ENCODE measurements around the gene IL17B.

Gene IL17B

DNA sequence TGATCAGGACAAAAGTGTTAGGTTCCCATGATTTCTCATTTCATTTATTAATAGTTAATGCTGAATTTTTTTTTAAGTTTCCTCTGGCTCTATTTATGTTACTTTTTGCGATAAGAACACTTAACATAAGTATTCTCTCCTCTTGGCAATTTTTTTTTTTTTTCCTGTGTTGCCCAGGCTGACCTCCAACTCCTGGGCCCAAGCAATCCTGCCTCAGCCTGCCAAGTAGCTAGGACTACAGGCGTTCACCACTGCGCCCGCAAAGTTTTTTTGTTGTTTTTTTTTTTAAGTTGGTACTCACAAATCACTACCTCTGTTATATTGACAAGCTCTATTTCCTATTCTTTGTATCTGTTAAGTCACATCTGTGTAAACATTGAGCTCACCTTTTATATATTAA, 26.9 kb downstream of the IL17B start:
- DNase-seq = no peak

DNA sequence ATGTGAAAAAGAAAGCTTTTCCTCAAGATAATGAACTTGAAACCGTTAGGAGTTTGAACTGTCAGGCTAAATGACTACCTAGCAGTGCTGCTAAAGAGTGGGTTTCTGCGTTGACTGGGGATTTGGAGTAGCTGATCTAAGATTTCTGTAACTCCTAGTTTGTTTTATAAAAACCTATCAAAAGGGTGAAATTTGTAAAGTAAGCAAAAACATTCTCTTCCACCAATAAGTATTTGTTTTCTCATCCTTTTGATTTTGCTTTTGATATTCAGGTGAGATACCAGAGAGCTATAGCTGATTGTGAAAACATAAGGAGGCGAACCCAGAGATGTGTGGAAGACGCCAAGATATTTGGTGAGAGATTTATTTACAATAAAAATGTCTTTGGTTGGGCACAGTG, 29.7 kb downstream of the IL17B start:
- DNase-seq = no peak

DNA sequence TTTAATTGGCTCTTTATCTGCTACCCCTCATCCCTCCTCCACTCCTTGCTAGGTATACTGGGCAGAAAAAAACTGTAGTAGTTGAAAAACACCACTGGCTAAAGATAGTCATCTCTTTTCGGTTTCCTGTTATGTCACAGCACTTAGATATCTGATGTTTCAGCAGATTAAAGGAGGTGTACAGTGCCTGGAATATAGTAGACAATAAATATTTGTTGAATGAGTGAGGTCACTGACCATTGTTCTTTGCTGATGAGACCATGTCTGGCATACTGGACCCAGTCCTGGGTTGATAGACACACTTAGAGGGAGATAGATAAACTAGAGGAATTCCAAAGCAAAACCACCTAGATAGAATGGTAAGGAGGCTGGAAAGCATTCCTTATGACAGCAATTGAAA, 30.6 kb downstream of the IL17B start:
- DNase-seq = no peak

DNA sequence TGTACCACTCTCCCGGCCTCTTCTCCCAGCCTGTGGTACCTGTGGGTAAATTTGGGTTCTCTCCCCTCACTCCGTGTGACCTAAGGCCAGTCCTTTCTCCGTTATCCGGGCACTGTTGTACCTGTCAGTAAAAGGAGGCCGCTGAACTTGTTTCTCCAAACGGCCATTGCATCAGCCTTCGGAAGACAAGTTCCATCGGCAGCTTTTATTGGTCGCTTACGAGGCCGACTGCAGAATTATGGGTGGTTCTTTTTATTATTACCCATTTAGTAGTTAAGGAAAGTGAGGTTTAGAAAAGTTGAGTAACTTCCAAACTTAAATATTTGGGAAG, 33.2 kb downstream of the IL17B start:
- DNase-seq = no peak

DNA sequence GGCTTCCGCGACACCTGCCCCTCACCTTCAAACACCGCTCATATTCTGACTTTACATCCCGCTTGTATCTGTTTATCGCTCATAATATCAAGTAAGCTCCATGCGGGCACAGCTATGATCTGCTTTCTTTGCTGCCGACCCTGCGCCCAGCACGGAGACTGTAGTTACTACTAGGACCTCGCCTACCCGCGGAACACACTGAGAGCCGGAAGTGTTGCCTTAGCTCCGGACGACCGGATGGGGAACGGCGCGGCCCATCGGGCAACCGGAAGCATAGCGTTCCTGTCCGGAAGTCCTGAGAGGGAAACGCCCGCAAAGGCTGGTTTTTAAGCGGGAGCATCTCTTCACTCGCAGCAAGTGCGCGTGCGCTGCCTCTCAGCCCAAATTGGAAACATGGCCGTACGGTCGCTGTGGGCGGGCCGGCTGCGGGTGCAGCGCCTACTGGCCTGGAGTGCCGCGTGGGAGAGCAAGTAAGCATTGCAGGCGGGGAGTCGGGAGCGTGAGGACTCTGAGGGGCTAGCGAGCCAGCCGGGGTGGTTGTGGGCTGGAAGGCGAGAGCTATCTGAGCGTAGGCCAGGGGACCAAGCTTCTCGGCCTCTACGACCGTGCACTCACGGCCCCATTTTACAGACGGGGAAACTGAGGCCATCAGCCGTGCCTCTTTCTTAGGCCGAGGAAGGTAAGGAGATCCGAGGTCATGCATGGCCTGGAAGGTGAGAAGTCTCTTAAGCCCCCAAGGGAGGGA, 33.8 kb downstream of the IL17B start, which contains the start of gene GRPEL2:
GRPEL2 (plus strand) TSS at position 353 of the 745 bp plus-strand sequence; CDS start at position 394, 41 bp downstream.
- peak; percentile 98 for DNase-seq

DNA sequence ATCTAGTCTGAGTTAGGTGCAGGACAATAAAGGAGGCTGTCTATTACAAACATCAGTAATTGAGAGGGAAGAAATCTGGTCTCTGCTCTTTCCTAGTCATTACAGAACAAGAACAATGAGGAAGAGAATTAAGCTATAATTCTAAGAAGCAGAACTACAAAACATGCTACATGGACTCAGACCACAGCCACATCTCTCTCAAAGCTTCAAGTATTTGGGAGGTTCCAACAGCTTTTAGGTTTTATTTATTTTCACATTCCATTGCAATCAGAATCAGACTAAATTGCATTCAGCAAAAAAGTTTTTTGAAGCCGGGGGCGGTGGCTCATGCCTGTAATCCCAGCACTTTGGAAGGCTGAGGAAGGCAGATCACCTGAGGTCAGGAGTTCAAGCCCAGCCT, 34.9 kb downstream of the IL17B start:
- DNase-seq = no peak

DNA sequence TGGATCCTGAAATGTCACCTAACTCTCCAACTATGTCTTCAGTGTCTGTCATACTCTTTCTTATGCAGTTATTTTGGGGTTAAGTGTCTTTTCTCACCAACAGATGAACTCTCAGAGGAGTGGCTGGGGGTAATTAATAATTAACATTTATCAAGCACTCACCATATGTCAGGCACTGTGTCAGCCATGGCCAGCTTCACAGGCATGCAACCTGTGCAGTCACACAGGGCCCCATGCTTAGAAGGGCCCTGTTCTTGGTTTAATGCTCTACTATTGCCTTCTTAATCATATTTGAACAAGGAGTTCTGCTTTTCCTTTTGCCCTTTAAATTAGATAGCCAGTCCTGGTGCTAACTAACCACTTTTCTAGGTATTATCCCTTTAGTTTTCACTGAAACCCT, 37.2 kb downstream of the IL17B start:
- DNase-seq = no peak

DNA sequence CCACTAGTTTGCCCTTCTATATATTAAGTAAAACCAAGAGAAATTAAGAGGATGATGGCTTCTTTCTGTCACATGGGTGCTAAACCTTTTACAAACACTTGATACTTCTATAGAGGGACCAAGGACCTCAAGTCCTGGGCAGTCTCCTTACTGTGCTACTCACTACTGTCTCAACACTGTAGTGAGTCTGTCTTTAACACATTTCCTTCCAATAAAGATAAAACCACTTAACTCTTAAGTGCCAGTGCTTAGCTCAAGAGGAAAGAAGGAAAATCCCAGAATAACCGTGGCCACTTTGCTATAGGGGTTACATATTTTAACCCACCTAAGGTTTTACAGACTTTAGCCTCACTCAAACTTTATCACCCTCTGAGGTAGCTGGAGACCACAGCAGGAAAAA, 38.2 kb downstream of the IL17B start:
- DNase-seq = no peak

DNA sequence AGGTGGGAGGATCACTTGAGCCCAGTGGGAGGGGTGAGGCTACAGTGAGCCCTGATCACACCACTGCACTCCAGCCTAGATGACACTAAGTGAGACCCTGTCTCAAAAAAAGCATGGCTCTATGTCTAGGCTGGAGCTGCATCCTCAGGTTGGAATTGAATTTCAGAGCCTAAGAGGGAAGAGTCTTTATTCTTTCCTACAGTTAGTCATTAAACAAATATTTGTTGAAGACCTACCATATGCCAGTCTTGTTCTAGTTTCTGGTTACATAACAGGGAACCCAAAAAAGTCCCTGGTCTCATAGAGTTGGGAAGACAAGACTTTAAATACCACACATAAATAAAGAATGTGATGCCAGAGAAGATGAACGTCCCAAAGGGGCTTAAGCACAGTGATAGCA, 40.7 kb downstream of the IL17B start:
- DNase-seq = peak; percentile 72

DNA sequence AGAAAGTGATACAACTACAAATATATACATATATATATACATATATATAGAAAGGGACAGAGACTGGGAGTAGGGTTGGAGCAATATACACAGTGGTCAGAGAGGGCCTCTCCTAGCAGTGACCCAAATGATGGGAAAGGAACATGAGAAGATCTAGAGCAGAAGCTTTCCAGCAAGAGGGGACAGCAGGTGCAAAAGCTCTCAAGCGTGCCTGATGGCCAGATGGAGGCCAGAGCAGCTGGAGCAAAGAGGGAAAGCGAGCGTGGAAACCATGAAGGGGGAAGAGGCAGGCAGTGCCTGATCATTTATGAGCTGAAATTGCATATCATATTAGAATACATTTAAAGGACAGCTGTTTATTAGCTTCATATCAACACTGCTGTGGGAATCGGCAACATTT, 41.4 kb downstream of the IL17B start:
- peak; percentile 70 for DNase-seq

DNA sequence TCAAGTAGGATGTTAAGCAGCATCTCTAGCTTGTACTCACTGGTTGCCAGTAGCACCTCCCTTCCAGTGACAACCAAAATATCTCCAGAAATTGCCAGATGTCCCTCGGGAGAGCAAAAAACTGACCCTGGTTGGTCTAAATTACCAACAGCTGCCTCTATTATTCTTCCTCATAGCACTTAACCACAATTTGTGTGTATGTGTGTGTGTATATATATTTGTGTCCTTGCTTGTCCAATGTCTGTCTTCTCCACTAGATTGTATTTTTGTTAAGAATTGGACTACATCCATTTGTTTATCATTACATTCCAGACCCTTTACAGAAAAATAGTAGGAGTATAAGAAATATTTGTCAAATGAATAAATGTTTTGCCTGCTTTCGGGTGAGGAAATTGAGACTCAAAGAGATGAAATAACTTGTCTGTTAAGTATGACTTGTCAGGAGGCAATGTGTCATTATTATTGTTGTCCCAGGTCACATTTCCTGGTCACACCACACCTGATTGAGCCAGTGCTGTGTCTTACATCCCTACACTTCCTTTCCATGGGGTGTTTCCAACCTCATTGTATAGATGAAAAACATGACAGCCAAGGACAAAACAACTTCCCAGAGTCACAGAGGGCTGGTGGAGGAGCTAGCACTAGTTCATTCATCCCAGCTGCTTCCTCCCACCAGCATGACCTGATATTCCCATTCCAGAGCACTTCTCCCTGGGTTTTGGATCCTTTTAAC, 45.2 kb downstream of the IL17B start:
- no peak for DNase-seq

DNA sequence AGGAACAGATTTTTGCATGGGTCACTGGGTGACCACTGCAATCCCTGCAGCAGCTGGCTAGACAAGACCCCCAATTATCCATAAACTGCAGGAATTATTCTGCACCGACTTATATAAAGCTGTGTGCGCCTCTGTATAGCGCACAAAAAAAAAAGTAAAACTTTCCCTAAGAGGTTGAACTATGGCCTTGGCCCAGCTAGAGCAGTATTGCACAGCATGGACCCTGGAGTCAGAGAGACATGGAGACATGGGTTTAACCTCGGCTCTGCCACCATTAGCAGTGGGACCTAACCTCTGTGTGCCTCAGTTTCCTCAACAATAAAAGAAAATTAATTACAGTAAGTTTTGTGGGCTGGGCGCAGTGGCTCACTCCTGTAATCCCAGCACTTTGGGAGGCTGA, 50.9 kb downstream of the IL17B start:
- DNase-seq = no peak

DNA sequence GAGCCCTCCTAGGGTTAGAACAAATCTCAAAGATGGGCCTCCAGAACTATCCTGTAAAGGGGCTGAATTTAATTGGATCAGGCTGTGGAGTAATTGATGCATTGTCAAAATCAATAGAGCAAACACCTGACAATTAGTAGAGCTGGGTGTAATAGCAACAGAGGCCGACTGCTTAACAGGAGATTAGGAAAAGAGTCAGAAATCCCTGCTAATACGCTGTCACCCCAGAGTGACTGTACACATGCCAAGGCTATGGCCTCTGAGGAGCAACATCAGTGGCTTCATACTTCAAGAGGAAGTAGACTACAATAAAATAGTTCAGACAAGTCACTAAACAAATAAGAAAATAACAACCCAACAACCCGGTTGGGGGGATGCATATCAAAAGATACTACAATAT, 52.5 kb downstream of the IL17B start:
- no peak for DNase-seq

DNA sequence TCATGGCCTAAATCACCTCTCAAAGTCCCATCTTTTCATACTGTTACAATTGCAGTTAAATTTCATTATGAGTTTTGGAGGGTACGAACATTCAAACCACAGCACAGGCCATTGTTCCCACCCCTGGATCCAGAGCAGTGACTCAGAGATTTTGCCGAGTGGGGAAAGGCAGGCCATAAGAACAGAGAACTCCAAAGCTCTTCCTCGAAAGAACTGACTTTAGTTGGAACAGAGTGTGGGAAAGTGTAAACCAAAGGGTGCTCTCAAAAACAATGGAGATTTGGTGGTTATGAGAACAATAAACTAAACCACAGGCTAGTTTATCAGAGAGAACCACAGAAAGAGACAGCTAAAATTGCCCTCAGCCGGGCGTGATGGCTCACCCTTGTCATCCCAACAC, 53.2 kb downstream of the IL17B start:
- no peak for DNase-seq

DNA sequence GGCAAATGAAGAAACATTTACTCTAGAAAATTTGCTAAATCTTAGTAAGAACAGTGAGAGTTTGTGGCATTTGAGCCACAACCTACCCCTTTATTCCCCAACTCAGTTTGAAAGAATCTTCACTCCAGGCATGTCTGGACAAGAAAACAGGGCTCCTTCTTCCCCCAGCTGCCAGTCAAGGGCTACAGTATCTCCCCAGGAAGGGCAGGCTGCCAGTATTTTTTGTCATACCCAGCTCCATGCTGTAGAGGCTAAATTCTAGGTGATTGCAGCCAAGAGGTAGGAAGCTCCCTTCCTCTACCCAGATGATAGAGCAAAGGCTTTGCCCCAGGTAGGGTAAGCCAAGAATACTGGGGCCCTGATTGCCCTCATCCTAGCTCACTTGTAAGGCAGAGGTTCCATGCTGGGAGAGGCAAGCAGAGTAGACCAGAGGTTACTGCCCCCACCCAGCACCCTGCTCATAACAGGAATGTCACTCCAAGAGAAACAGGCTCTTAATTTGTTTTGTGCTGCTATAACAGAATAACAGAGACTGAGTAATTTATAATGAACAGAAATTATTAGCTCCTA, 53.8 kb downstream of the IL17B start:
- no peak for DNase-seq

DNA sequence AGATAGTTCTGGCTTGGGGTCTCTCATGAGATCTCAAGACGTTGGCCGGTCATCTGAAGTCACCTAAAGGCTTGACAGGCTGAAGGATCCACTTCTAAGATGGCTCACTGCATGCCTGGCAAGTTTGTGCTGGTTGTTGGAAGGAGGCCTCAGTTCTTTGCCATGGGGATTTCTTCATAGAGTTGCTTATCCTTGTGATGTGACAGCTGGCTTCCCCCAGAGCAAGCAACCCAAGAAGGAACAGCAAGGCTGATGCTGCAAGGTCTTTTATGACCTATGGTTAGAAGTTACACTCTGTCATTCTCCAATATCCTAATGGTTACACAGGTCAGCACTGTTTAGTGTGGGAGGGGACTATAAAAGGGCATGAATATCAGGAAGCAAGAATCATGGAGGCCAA, 54.5 kb downstream of the IL17B start:
- no peak for DNase-seq

All from NCI-H2029 (cell line).